LoVo (cell line): ENCODE measurements around the gene SMNDC1.
"Not testable (repeated sequence)": the region's sequence is repeated elsewhere in the genome, so short reads cannot be mapped to it uniquely, and the experiment has no call there.

ENCODE experiments used
- DNase-seq: peaks from one replicate; pipeline ENCODE4 v3.0.0-alpha.2; 2016; ENCODE audit warnings: low spot score

The SMNDC1 gene

GRCh38 chr10:110284262-110284661 is 20.5 kb downstream of the SMNDC1 start:
- DNase-seq = no peak

GRCh38 chr10:110279407-110279986 is 25.2 kb downstream of the SMNDC1 start:
- DNase-seq = peak; percentile 59

- DNase-seq = no peak
Measured at GRCh38 chr10:110278562-110279406, 25.9 kb downstream of the SMNDC1 start.

GRCh38 chr10:110277591-110277990 is 27.1 kb downstream of the SMNDC1 start:
- DNase-seq = no peak

- no peak for DNase-seq
Measured at GRCh38 chr10:110276603-110277002, 28.1 kb downstream of the SMNDC1 start.

- no peak for DNase-seq
Measured at GRCh38 chr10:110275128-110275729, 29.5 kb downstream of the SMNDC1 start.

- no peak for DNase-seq
Measured at GRCh38 chr10:110274647-110275046, 30.1 kb downstream of the SMNDC1 start.

- no peak for DNase-seq
Measured at GRCh38 chr10:110274072-110274627, 30.6 kb downstream of the SMNDC1 start.

GRCh38 chr10:110273474-110273873 is 31.2 kb downstream of the SMNDC1 start:
- no peak for DNase-seq

GRCh38 chr10:110272995-110273394 is 31.7 kb downstream of the SMNDC1 start:
- not testable (repeated sequence) for DNase-seq

- no peak for DNase-seq
Measured at GRCh38 chr10:110269374-110270318, 35.1 kb downstream of the SMNDC1 start.

- DNase-seq = no peak
Measured at GRCh38 chr10:110268971-110269370, 35.7 kb downstream of the SMNDC1 start.

GRCh38 chr10:110268442-110268841 is 36.3 kb downstream of the SMNDC1 start:
- no peak for DNase-seq

GRCh38 chr10:110267276-110267675 is 37.4 kb downstream of the SMNDC1 start:
- DNase-seq = no peak

- DNase-seq = no peak
Measured at GRCh38 chr10:110265573-110266193, 39.0 kb downstream of the SMNDC1 start.

GRCh38 chr10:110263164-110263563 is 41.6 kb downstream of the SMNDC1 start:
- DNase-seq = no peak

- no peak for DNase-seq
Measured at GRCh38 chr10:110260746-110261477, 43.8 kb downstream of the SMNDC1 start.

- DNase-seq = no peak
Measured at GRCh38 chr10:110259317-110259716, 45.4 kb downstream of the SMNDC1 start.

GRCh38 chr10:110258542-110258941 is 46.2 kb downstream of the SMNDC1 start:
- DNase-seq = no peak

- no peak for DNase-seq
Measured at GRCh38 chr10:110254467-110254866, 50.3 kb downstream of the SMNDC1 start.

- no peak for DNase-seq
Measured at GRCh38 chr10:110252151-110252550, 52.6 kb downstream of the SMNDC1 start.
